HFF-Myc (cell line): ENCODE data around the gene TENM4.

ENCODE experiments used
- DNase-seq: peaks from one replicate; pipeline ENCODE4 v3.0.0-alpha.2; 2011; ENCODE audit warnings: low read depth; ENCODE audit errors: extremely low read depth
- H3K4me3 ChIP-seq: replicated peaks from 2 replicates; pipeline ENCODE4 v1.5.1; 2011; ENCODE audit warnings: low read depth, mild to moderate bottlenecking, control low read depth, low read length
- TF ChIP-seq, protein P1 (sequence below): IDR thresholded peaks from 2 replicates; pipeline ENCODE4 v1.5.1; 2012; ENCODE audit warnings: mild to moderate bottlenecking, low read depth, low read length, control low read depth; ENCODE audit errors: missing control alignments

The TENM4 gene

DNA sequence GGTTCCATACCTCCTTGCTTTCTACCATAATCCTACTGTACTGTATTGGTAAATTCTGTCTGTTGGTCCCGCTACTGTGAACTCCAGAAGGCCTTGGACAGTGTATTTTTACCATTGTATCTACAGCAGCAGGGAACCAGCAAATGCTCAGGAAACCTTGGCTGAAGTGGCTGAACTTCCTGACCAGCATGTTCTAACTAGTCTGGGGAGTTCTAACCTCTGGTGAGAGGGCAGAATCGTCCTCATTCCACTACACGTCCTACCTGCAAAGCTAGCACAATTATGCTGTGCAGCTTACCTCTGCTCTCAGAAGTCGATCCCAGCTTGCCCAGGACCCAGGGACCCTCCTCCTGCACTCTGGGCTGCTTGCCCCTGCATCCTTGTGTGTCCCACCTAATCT lies 283.1 kb downstream of the TENM4 start:
- H3K4me3 ChIP-seq, result no peak overlapping the region
- TF ChIP-seq, protein P1, sequence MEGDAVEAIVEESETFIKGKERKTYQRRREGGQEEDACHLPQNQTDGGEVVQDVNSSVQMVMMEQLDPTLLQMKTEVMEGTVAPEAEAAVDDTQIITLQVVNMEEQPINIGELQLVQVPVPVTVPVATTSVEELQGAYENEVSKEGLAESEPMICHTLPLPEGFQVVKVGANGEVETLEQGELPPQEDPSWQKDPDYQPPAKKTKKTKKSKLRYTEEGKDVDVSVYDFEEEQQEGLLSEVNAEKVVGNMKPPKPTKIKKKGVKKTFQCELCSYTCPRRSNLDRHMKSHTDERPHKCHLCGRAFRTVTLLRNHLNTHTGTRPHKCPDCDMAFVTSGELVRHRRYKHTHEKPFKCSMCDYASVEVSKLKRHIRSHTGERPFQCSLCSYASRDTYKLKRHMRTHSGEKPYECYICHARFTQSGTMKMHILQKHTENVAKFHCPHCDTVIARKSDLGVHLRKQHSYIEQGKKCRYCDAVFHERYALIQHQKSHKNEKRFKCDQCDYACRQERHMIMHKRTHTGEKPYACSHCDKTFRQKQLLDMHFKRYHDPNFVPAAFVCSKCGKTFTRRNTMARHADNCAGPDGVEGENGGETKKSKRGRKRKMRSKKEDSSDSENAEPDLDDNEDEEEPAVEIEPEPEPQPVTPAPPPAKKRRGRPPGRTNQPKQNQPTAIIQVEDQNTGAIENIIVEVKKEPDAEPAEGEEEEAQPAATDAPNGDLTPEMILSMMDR, result no peak
- DNase-seq, result no peak

DNA sequence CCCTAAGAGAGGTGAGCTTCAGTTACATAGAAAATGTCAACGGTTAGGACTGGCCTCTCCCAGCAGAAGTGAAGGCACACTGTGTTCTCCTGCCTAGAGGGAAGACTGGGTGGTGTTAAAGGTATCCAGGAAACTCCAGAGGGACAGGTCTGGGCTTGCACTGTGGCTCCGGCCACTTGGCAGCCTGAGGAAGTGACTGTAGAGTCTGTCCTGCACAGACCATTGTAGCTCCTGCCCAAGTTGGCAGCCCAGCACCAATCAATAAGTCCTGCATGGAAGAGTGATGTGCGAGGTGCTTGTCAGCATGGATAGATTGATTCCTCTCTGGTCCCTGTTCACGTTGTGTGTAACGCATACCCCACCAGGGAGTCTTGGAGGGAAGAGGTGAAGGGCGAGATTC lies 284.8 kb downstream of the TENM4 start:
- TF ChIP-seq, protein P1, result no peak
- H3K4me3 ChIP-seq, result no peak overlapping the region

DNA sequence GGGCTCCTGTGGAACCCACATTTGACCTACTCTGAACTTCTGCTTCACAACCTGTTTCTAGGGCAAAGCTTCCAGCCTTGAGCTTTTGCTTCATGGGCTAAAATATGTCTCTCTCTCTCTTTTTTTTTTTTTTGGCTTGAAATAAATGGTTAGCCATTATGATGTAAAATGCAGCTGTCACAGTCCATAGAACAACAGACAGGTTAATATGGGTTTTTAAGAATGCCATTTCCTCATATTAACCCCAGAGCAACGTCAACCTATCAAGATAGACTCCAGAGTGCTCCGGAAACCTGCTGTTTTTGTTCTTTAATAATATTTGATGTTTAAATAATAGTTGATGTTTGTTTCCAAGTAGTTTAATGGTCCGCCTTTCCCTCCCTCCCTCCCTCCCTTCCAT lies 285.6 kb downstream of the TENM4 start:
- DNase-seq, result no peak
- H3K4me3 ChIP-seq, result no peak overlapping the region
- TF ChIP-seq, protein P1, result no peak

More for the DNA sequence above, 284.8 kb downstream of the TENM4 start:
- no peak for DNase-seq

DNA sequence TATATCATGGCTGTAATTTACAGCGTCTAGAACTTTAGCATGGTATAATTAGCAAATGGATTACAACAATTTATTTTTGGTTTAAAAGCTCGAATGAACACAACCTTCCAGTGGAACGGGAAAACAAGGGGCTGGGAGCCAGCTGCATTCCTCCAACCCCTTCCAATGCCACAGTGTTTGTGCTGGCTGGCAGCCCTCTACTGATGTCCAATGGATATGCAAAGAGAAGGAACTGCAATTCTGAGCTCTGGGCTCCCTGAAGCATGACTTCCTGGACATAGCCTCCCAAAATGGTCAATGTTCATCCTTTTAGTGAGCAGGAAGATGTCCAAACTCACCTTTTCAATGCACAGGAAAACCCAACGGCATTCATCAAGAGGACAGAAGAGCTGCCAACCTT lies 288.3 kb downstream of the TENM4 start:
- H3K4me3 ChIP-seq, result no peak overlapping the region
- DNase-seq, result no peak
- TF ChIP-seq, protein P1, result no peak

DNA sequence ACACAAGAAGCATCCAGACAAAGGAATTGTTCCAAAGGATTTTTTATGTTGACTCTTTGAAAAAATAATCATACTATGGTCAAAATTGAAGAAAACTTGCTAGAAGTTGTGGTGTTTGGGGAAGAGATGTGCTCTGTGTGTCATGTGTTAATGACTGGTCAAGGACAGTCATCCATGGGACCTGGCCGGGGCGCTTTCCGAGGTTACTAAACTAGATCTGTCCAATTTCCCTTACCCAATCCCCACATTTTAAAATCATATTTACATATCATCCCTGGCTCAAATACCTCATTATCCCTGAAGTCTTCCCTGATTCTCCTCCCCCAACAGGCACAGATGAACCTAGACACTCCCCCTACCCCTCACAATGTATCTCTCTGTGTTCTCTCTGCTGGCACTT lies 289.4 kb downstream of the TENM4 start:
- DNase-seq, result no peak
- TF ChIP-seq, protein P1, result no peak
- no peak overlapping the region for H3K4me3 ChIP-seq

DNA sequence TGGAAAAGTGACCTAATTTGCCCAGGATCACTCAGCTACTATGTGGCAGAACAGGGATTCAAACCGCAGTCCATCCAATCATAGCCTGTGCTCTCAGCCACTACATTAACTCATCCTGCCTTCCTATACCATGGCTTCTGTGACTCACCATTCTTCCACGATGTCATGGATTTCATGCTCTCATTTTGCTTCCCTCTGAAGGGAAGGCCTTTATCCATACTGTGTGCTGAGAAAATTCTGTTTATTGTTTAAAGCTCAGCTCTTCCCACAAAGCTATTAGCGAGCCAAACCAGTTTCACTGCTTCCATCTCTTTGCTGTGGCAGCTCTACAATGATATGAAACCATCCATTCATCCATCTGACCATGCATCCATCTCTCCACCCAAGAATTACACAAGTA lies 289.9 kb downstream of the TENM4 start:
- TF ChIP-seq, protein P1, result no peak
- no peak overlapping the region for H3K4me3 ChIP-seq
- no peak for DNase-seq

DNA sequence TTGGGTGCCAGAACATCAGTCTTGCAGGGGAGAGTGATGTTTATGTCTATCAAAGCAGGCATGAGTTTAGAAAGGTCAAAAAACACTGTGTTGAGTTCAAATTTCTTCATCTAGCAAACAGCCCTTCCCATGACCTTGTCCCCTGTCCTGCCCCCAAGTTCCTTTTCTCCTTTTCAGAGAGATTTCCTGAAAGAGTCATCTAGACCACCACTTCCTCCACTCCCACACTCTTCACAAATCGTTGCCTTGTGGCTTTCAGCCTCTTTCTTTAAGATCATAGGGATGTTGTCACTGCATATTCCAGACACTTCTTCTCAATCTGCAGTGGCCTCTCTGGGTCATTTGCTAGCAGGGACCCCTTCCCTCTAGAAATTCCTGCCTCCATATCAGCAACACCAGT lies 290.5 kb downstream of the TENM4 start:
- TF ChIP-seq, protein P1, result no peak
- DNase-seq, result no peak

More for the DNA sequence above, 290.5 kb downstream of the TENM4 start:
- no peak overlapping the region for H3K4me3 ChIP-seq
